Activated T-cell treated with anti-CD3 and anti-CD28 coated beads for 48 hours (primary cell): ENCODE measurements around the gene PIM3.

Experiments used
- DNase-seq: peaks from one replicate; pipeline ENCODE4 v3.0.0-alpha.2; 2020; ENCODE audit warnings: low read depth

PIM3 gene

DNA sequence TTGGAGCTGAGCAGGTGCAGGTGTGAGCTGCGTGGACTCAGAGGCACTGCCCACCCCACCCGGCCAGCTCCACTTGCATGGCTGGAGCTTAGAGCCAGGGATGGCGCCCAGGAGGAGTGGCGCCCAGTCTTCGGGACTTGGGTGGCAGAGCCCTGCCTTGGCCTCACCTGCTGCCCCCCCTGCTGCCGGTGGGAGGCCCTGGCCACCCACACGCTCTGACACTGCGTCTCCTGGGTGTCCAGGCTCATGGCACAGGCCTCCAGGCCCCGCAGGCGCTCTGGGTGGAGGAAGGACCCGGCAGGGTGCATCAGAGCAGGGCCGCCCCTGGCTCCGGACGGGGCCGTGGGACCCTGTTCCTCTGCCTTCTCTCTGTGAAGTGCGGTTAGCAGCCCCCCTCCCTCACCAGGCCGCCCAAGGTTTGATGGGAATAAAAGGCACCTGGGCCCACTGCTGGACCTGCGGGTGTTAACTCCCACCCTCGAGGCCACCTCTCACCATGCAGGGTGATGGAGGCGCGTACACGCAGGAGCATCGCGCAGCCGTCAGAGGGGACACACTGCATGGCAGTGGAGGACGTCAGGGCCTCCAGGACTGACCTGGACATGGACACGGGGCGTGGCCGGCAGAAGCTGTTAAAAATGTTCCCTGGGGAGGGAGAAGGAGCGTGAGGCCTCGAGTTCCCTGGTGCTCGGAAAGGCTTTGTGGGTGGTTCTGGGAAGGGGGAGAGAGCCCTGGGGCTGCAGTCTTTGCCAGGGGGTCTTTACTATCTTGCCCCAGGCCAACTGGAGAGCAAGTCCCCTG is 40.2 kb downstream of the PIM3 start:
- no peak for DNase-seq

GRCh38 chr22:50001388-50002231 is 41.0 kb downstream of the PIM3 start:
- DNase-seq: no peak

GRCh38 chr22:50002791-50003190 is 42.2 kb downstream of the PIM3 start:
- DNase-seq: no peak

- DNase-seq: no peak
Observed at GRCh38 chr22:50004918-50005317, 44.3 kb downstream of the PIM3 start.

DNA sequence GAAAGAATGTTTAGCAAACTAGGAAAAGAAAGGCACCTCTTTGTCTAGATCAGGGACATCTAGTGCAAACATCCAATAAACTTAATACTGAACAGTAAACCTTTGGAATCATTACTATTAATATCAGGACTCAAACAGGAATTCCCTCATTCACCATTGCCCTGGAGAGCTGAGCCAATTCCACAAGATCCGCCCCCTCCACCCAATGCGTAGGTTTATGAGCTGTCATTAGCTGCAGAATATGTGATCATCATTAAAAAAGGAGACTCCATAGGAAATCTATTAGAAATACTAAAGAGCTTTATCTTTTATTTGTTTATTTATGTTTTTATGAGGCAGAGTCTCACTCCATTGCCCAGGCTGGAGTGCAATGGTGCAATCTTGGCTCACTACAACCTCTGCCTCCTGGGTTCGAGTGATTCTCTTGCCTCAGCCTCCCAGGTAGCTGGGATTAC is 46.5 kb downstream of the PIM3 start:
- no peak for DNase-seq

GRCh38 chr22:50008151-50009040 is 47.8 kb downstream of the PIM3 start:
- DNase-seq: no peak

- no peak for DNase-seq
Observed at GRCh38 chr22:50009251-50009650, 48.7 kb downstream of the PIM3 start.

DNA sequence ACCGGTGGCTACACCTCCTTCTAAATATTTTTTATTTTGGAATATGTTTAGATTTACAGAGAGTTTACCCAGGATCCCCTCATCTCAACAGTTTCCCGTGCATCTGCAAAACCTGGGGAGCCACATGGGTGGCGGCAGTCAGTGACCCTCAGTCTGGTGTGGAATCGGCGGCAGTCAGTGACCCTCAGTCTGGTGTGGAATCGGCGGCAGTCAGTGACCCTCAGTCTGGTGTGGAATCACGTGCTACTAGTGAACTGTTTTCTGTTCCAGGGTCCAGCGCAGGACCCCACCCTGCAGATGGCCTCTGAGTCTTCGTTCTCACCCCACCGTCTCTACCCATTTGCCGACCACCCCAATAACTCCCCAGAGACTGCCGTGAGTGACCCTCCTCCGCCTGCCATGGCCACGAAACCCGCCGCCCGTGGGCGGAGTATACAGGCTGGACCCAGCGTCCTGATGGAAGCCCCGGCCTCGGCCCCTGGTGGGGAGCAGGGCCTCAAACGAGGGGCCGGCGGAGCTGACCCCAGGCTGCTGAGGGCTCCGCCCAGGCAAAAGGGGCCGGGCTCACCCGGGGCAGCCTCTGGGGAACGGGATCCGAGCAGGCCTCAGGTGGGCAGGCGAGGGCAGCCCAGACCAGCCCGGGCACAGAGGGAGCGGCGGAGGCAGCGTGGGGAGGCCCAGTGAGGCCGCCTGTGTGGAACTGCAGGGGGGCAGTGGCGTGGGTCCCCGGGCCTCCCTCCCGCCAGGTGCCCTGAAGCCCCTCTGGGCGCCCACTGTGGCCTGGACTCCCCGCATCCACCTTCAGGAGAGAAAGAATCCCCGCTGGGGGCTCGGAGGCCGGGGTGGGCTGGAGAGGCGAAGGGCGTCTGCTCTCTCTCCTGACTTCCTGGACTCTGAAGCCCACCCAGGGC is 49.4 kb downstream of the PIM3 start:
- DNase-seq: no peak

DNA sequence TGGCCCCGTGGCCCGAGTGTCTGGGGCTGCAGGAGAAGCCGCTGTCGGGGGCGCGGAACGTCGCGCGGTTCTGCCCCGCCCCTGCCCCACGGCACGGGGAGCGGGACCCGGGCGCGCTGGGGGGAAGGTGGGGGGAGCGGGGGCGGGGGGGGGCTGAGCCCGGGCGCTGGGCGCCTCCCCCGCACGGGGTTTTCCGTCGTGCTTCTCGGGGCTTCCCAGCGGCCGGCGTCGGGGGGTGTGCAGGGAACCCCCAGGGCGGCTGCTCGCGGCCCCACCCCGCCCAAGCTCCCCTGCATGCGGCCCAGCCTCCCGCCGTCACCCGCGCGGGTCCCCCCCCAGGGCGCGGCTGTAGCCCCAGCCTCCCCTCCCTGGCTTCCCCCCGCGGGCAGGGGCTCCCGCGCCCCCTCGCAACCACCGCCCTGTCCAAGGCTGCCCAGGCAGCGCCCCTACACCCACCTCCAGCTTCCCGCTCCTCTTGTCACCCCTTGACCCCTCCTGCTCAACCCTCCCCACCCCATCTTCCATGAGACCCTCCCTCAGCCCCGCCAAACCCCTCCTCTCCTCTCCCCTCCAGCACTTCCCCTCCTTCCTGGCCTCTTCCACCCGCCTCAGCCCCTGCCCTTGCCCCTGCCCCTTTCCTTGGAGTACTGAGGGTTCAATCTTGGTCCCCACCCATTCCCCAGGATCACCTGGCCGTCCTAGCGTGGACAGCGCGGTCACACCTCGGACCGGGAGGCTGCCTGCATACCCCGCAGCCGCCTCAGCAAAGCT is 50.3 kb downstream of the PIM3 start:
- no peak for DNase-seq

- DNase-seq: no peak
Observed at GRCh38 chr22:50011447-50012210, 51.1 kb downstream of the PIM3 start.

DNA sequence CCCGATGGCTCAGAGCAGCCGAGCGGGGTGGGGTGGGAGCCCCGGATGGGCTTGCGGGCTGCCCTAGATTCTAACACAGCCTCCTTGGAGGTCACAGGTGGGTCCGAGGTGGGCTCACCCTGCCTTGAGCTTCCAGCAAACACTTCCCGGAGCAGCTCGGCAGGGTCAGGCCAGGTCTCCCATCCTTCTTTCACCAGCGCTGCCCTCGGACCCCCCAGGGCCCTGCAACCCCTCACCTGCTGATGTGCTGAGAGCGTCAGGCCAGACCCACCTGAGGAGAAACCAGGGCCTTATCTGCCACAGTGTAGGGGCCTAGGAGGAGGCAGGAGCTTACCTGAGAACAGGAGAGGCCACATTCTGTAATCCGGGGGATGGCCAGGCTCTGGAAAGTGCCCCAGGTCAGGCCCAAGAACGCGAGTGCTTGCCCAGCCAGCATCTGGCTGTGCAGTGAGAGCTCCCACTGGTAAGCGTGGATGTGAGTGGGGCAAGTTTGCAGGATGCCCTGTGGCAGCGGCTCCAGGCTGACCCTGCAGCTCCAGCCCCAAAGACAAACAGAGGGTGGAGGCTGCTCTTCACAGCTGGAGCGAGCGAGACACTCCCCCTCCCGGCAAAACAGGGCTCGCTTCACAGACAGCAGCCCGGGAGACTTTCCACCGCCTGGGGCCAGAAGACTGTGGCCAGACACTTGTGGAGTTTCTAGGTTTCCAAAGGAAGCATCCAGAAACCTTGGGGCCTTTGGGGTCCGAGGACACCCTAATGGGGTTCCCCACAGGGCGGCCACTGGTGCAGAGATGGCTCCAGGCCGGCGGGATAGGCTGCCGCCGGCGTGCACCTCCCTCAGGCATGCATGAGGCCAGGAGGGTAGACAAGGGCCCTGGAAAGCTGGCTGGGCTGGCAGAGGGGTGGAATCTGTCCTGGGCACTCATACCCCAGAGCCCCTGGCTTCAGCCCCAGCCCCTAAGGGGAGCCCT is 51.9 kb downstream of the PIM3 start, which contains the start of gene IL17REL:
TSS of gene IL17REL (minus strand) at position 555 of the 971 bp plus-strand sequence. CDS start at position 436, 119 bp downstream.
- no peak for DNase-seq
